B cell (primary cell): Measurements from ENCODE around the gene BTBD10. TPM values are rescaled to one million over a fixed set of nuclear protein-coding genes. Genes with fewer than 3 reads are reported as not detected.

Source experiments
- ATAC-seq: fragments of 200-7000 bp; cut with Tn5 transposase; one replicate; pipeline ENCODE4 v1.10.0; 2021; ENCODE audit warnings: low read depth, mild to moderate bottlenecking, moderate number of reproducible peaks, moderate library complexity
- CTCF ChIA-PET: fragments of 350-600 bp; sonication (Branson Sonifier 250); formaldehyde crosslinking; loops from one replicate; lab custom pipeline; 2021; ENCODE audit warnings: antibody characterized with exemption, inconsistent platforms; lab: Charles Lee
- POLR2A ChIA-PET: fragments of 350-600 bp; sonication (Branson Sonifier 250); formaldehyde crosslinking; loops from one replicate; lab custom pipeline; 2021; ENCODE audit warnings: antibody characterized with exemption; lab: Charles Lee
- DNase-seq: peaks from one replicate; pipeline ENCODE4 v3.0.0; 2013
- H2AFZ ChIP-seq: 2 replicates; pipeline ENCODE4 v1.6.1; 2012; ENCODE audit warnings: mild to moderate bottlenecking, low read depth, low read length; ENCODE audit not compliant: insufficient read depth, poor library complexity, severe bottlenecking
- H3K27ac ChIP-seq, 2 donors: 1 replicate in 1 of 2; 2 replicates in 1 of 2; pipeline ENCODE4 v1.5.1; 2012 to 2013; ENCODE audit warnings: low read length in 2 of 2, mild to moderate bottlenecking in 2 of 2, moderate library complexity in 1 of 2
- H3K27me3 ChIP-seq, 4 experiments: fragments of 200-600 bp in 1 of 4; sonication (generic) in 1 of 4; replicated peaks in 1 of 4; 1 replicate in 2 of 4; 2 replicates in 2 of 4; pipeline versions ENCODE4 v1.6.1 to v1.7.0; 2013 to 2016; ENCODE audit warnings: low read length in 3 of 4, mild to moderate bottlenecking in 2 of 4, mixed read lengths in 1 of 4, moderate library complexity in 1 of 4; ENCODE audit not compliant: insufficient read depth in 4 of 4, control insufficient read depth in 3 of 4; ENCODE audit errors: control extremely low read depth in 1 of 4
- H3K36me3 ChIP-seq, 2 experiments: replicated peaks in 1 of 2; 1 replicate in 1 of 2; 2 replicates in 1 of 2; pipeline versions ENCODE4 v1.6.1 to v1.7.1; 2013; ENCODE audit warnings: low read length in 1 of 2; ENCODE audit not compliant: insufficient read depth in 2 of 2, control insufficient read depth in 1 of 2; ENCODE audit errors: control extremely low read depth in 1 of 2, extremely low read depth in 1 of 2
- H3K4me1 ChIP-seq, 2 donors: fragments of 200-600 bp in 1 of 2; sonication (generic) in 1 of 2; 1 replicate in 1 of 2; 2 replicates in 1 of 2; pipeline versions ENCODE4 v1.5.1 to v1.6.1; 2013 to 2017; ENCODE audit warnings: low read length in 2 of 2; ENCODE audit not compliant: control insufficient read depth in 2 of 2, insufficient read depth in 2 of 2
- H3K4me2 ChIP-seq: replicated peaks from 2 replicates; pipeline ENCODE3; 2012; ENCODE audit warnings: mild to moderate bottlenecking, low read depth, low read length; ENCODE audit not compliant: poor library complexity, severe bottlenecking
- H3K4me3 ChIP-seq, 5 experiments: fragments of 200-600 bp in 1 of 5; sonication (generic) in 1 of 5; 1 replicate in 3 of 5; 2 replicates in 2 of 5; pipeline versions ENCODE4 v1.5.1 to v1.7.0; 2011 to 2016; ENCODE audit warnings: low read length in 4 of 5, mild to moderate bottlenecking in 4 of 5, low read depth in 2 of 5, control low read depth in 1 of 5, moderate library complexity in 1 of 5; ENCODE audit not compliant: insufficient read depth in 1 of 5; ENCODE audit errors: control extremely low read depth in 1 of 5, extremely low read depth in 1 of 5
- H3K79me2 ChIP-seq: fragments of 200-600 bp; sonication (generic); one replicate; pipeline ENCODE4 v1.6.0; 2016; ENCODE audit warnings: low read length; ENCODE audit not compliant: control insufficient read depth, insufficient read depth
- H3K9ac ChIP-seq: fragments of 200-600 bp; sonication (generic); 2 replicates; pipeline ENCODE4 v1.6.1; 2017; ENCODE audit warnings: mild to moderate bottlenecking, low read length, moderate library complexity
- H3K9me3 ChIP-seq, 3 donors: one replicate each; pipeline versions ENCODE4 v1.6.1 to v1.7.1; 2013; ENCODE audit warnings: low read length in 2 of 3; ENCODE audit not compliant: control insufficient read depth in 2 of 3, insufficient read depth in 1 of 3; ENCODE audit errors: control extremely low read depth in 1 of 3
- H4K20me1 ChIP-seq: 2 replicates; pipeline ENCODE4 v1.6.0; 2012; ENCODE audit warnings: mild to moderate bottlenecking, low read length; ENCODE audit not compliant: insufficient read depth, control insufficient read depth, poor library complexity, severe bottlenecking
- H3K27ac Mint-ChIP-seq: one replicate; pipeline ENCODE4 v1.8.0; 2021; ENCODE audit warnings: mixed read lengths
- H3K27me3 Mint-ChIP-seq: one replicate; pipeline ENCODE4 v1.8.0; 2021; ENCODE audit warnings: mixed read lengths
- H3K4me1 Mint-ChIP-seq: one replicate; pipeline ENCODE4 v1.8.0; 2021; ENCODE audit warnings: mixed read lengths
- H3K4me3 Mint-ChIP-seq: one replicate; pipeline ENCODE4 v1.8.0; 2021; ENCODE audit warnings: mixed read lengths
- H3K9me3 Mint-ChIP-seq: one replicate; pipeline ENCODE4 v1.8.0; 2022; ENCODE audit warnings: mixed read lengths; ENCODE audit not compliant: insufficient read depth
- CTCF ChIP-seq: fragments of 200-600 bp; IDR thresholded peaks from one replicate; pipeline ENCODE4 v1.8.0; 2022; ENCODE audit warnings: antibody characterized with exemption, mild to moderate bottlenecking
- EZH2 ChIP-seq: IDR thresholded peaks from 2 replicates; pipeline ENCODE4 v1.6.1; 2012; ENCODE audit warnings: borderline replicate concordance, low read depth, mild to moderate bottlenecking, moderate library complexity, low read length; ENCODE audit not compliant: insufficient read depth, poor library complexity, severe bottlenecking
- WGBS: methylation state at CpG from one replicate; pipeline ENCODE4 v1.1.5; 2013; ENCODE audit warnings: missing lambda C conversion rate; ENCODE audit not compliant: insufficient coverage; 5-methylcytosine and 5-hydroxymethylcytosine counted together
- intact Hi-C: fragments of 100-400 bp; cut with micrococcal nuclease; formaldehyde crosslinking; loops from one replicate; pipeline ENCODE4 v1.10.0; 2022
- polyA minus RNA-seq: library from RNA; depleted of rRNA, polyadenylated mRNA; stranded (reverse); fragments of >200 nt; gene quantifications from 2 replicates; pipeline ENCODE4 v1.2.3, GENCODE V29; 2012
- polyA plus RNA-seq: library from polyadenylated mRNA; depleted of rRNA; stranded (reverse); fragments of >200 nt; gene quantifications from 2 replicates; pipeline ENCODE4 v1.2.3, GENCODE V29; 2012
- total RNA-seq, 2 donors: library from RNA; stranded (reverse); fragments of 120-200 nt in 1 of 2; gene quantifications; 1 replicate in 1 of 2; 2 replicates in 1 of 2; pipeline versions ENCODE4 v1.2.3 to v1.2.4, GENCODE V29; 2013 to 2022

BTBD10 gene
- 19.6 and 22.8 TPM in 2 replicates for total RNA-seq
- total RNA-seq (2013), result 30.9 TPM
- polyA plus RNA-seq, result 8.2 and 13.3 TPM in 2 replicates
- polyA minus RNA-seq, result 17.1 and 18.7 TPM in 2 replicates

GRCh38 chr11:13462901-13463778 is at the start of gene BTBD10:
Gene BTBD10 (minus strand): TSS chr11:13463222. CDS start chr11:13445124, 18,098 bp downstream.
- peak within 1 kb of the TSS; percentile 87 for H2AFZ ChIP-seq
- H3K27me3 ChIP-seq, result no peaks in the 10 kb centered on the region
- H3K4me3 ChIP-seq, result peak within 1 kb of the TSS; percentile 87 to 94 (median 88)
- peaks cover 0 to 1% (median 0%) of the 10 kb centered on the region in 3 donors for H3K9me3 ChIP-seq
- intact Hi-C loops, result loop anchor here (1.0 to 10.0 kb wide), 4 partner anchors 186 to 1429 kb away; partner anchors contain the start of genes BMAL1, CYP2R1, FAR1 and PSMA1
- no peak for TF ChIP-seq EZH2
- no peak for TF ChIP-seq CTCF
- peaks cover 17 to 18% of the 10 kb centered on the region in 2 donors for H3K4me1 ChIP-seq
- peak within 1 kb of the TSS; percentile 97 for H3K27ac Mint-ChIP-seq
- WGBS, result under 1% methylated on average over 65 of the region's 71 CpGs
- no peaks in the 10 kb centered on the region for H3K9me3 Mint-ChIP-seq
- H3K27ac ChIP-seq, result peak within 1 kb of the TSS; percentile 83 to 93
- peaks cover 45% of the 10 kb centered on the region for H3K79me2 ChIP-seq
- peak; percentile 97 for DNase-seq
- H3K4me2 ChIP-seq, result peak within 1 kb of the TSS; percentile 78
- peaks cover 46% of the 10 kb centered on the region for H3K4me1 Mint-ChIP-seq
- peak within 1 kb of the TSS; percentile 97 for H3K9ac ChIP-seq
- no peaks in the 10 kb centered on the region for H3K36me3 ChIP-seq
- ATAC-seq, result peak; percentile 98
- peak within 1 kb of the TSS; percentile 99 for H3K4me3 Mint-ChIP-seq
- peaks cover 2% of the 10 kb centered on the region for H4K20me1 ChIP-seq
- ChIA-PET CTCF (interaction anchor here (0.6 to 2.6 kb wide), 4 partner anchors 14 to 205 kb away, joined by 3 to 11 read pairs (median 3); partner anchors contain the start of gene FAR1), POLR2A (interaction anchor here (0.6 to 1.0 kb wide), 2 partner anchors 205 to 861 kb away, joined by 5 to 8 read pairs; partner anchors contain the start of gene FAR1)
- H3K27me3 Mint-ChIP-seq, result no peaks in the 10 kb centered on the region

GRCh38 chr11:13503393-13503792 is 40.4 kb upstream of the BTBD10 start:
- Histone ChIP-seq H3K4me1 (no peaks in the 10 kb centered on the region), H3K9me3 (no peaks in the 10 kb centered on the region), H3K4me2 (no peak overlapping the region), H3K79me2 (no peaks in the 10 kb centered on the region), H3K27ac (no peak overlapping the region), H3K27me3 (peaks cover 0 to 6% (median 2%) of the 10 kb centered on the region in 4 experiments), H3K4me3 (no peak overlapping the region), H3K9ac (no peak overlapping the region), H2AFZ (no peak overlapping the region), H3K36me3 (no peaks in the 10 kb centered on the region), H4K20me1 (no peaks in the 10 kb centered on the region)
- ChIA-PET POLR2A (no interaction called here), CTCF (interaction anchor here (0.7 kb wide), 1 partner anchor 8 kb away, joined by 3 read pairs; no protein-coding TSS in a partner anchor)
- no peak for DNase-seq
- no peaks in the 10 kb centered on the region for H3K4me1 Mint-ChIP-seq
- intact Hi-C loops, result no loop called here
- no peak overlapping the region for H3K4me3 Mint-ChIP-seq
- TF ChIP-seq CTCF (no peak), EZH2 (no peak)
- H3K27ac Mint-ChIP-seq, result no peak overlapping the region
- ATAC-seq, result no peak
- H3K27me3 Mint-ChIP-seq, result peaks cover 26% of the 10 kb centered on the region
- no peaks in the 10 kb centered on the region for H3K9me3 Mint-ChIP-seq
- no CpG with 5 or more reads among the region's 1 CpG for WGBS
